GM18951 (cell line): ENCODE data around the gene ARFRP1.

ENCODE experiments used
- POLR2A ChIP-seq: IDR thresholded peaks from 4 replicates; pipeline ENCODE4 v1.6.1; 2011; ENCODE audit warnings: mild to moderate bottlenecking; ENCODE audit not compliant: insufficient read length, insufficient read depth; ENCODE audit errors: extremely low read depth
- in situ Hi-C: fragments of 300-500 bp; cut with MboI; formaldehyde crosslinking; loops from one replicate; pipeline ENCODE4 v1.12.0; 2022; ENCODE audit warnings: low sequenced_read_pairs, mixed read lengths, inconsistent platforms; ENCODE audit not compliant: unreplicated experiment

ARFRP1 gene

GRCh38 chr20:63747622-63748069 is 39.9 kb upstream of the ARFRP1 start:
- in situ Hi-C loops = no loop called here

DNA sequence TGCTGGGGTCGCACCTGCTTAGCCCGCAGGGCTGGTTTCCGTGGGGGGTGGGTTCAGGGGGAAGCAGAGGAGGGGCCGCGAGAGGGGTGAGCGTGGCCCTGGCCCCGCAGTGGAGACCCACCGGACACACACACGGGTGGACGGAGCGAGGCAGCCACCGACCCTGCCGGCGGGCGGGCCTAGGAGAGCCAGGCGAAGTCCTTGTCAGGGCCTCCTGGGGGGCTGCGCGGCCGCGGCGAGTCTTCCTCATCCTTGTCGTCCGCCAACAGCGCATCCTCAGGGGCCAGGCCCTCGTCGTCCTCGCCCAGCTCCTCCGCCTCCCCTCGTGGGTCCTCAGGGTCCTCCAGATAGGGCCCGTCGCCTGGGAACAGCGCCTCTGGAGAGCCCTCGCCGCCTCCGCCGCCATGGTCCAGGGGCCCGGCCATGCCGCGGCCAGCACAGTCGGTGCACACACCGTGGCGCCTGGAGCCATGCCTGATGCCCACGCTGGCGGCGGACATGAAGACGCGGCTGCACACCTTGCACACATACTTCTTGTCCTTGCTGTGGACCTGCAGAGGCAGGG is 39.1 kb upstream of the ARFRP1 start:
- no peak for TF ChIP-seq POLR2A
- in situ Hi-C loops = no loop called here

More at GRCh38 chr20:63747622-63748069, 39.9 kb upstream of the ARFRP1 start:
- no peak for TF ChIP-seq POLR2A

GRCh38 chr20:63745961-63746731 is 38.4 kb upstream of the ARFRP1 start:
- TF ChIP-seq POLR2A = no peak
- in situ Hi-C loops = no loop called here

DNA sequence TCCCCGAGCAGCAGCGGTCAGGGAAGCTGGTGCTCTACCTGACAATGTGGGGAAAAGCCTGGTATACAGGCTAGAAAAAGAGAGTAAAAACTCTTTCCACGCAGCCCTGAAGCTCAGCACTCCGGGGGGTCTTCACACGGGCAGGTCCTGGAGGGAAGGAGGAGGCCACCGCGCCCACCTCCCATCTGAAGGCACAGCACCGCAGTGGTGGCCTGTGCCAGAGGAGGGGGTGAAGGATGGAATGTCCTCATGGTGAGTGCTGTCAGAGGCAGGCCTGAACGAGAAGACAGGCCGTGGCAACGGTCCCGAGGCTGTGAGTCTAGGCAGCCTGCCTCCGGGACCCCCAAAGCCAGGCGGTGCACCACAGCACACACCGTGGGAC is 37.6 kb upstream of the ARFRP1 start:
- in situ Hi-C loops = no loop called here
- no peak for TF ChIP-seq POLR2A

DNA sequence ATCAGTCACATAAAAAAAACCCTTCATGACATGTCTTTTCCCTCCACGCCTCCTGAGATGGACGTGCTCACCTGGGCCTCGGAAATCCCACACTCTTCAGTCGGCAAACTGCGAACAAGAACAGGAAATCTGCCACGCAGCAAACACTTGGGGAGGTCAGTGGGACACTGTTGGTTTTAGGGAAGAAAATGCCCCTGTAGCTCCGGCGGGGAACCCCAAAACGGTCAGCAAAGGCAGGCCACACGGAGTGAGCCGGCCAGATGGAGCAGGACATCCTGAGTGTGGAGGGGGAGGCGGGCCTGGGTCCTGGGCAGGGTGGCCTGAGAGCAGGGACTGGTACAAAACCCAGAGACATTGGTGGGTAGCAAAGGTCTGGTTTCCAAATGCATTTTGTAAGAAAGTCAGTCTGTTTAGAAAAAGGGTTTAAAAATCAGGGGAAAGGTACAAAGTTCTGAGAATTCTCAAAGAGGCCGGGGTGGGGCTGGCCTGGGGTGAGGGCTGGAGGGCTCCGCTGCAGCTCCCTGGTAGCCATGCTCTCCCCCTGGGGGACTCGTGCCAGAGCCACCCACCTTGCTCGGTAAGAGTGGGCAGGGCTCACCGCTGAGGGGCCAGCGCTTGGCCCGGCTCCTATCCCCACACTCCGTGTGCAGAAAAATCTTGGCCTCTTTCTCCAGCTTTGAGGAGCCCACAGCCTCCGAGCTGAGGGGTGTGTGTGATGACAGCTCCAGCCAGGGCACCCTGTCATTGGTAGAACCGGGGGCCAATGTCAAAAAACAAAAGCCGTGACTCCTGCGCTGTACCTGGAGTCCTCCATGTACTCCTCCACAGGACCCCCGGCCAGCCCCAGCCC is 37.0 kb upstream of the ARFRP1 start:
- in situ Hi-C loops = no loop called here
- TF ChIP-seq POLR2A = no peak

DNA sequence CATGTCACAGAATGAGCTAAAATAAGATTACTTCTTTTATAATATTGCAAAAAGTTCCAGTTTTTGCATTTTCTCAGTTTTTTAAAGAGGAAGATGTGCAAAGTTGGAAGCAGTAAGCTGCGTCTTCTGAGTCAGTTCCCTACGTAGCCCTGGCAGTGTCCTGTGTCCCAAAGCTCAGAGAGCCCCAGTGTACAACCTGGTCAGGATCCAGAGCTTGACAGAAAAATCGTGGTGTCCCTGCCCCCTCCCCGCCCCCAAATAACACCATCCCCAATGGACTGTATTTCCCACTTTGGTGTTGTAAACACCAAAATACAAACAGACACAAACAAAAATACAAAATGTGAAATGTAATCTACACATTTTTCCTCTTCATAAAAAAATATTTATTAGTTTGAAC is 36.4 kb upstream of the ARFRP1 start:
- no peak for TF ChIP-seq POLR2A
- in situ Hi-C loops = no loop called here

- TF ChIP-seq POLR2A = no peak
- in situ Hi-C loops = no loop called here
Measured at GRCh38 chr20:63743210-63743970, 35.6 kb upstream of the ARFRP1 start.

GRCh38 chr20:63742381-63743024 is 34.7 kb upstream of the ARFRP1 start:
- TF ChIP-seq POLR2A = no peak
- in situ Hi-C loops = no loop called here

GRCh38 chr20:63741676-63742380 is 34.1 kb upstream of the ARFRP1 start:
- in situ Hi-C loops = no loop called here
- no peak for TF ChIP-seq POLR2A

GRCh38 chr20:63741354-63741675 is 33.5 kb upstream of the ARFRP1 start:
- in situ Hi-C loops = no loop called here
- no peak for TF ChIP-seq POLR2A

DNA sequence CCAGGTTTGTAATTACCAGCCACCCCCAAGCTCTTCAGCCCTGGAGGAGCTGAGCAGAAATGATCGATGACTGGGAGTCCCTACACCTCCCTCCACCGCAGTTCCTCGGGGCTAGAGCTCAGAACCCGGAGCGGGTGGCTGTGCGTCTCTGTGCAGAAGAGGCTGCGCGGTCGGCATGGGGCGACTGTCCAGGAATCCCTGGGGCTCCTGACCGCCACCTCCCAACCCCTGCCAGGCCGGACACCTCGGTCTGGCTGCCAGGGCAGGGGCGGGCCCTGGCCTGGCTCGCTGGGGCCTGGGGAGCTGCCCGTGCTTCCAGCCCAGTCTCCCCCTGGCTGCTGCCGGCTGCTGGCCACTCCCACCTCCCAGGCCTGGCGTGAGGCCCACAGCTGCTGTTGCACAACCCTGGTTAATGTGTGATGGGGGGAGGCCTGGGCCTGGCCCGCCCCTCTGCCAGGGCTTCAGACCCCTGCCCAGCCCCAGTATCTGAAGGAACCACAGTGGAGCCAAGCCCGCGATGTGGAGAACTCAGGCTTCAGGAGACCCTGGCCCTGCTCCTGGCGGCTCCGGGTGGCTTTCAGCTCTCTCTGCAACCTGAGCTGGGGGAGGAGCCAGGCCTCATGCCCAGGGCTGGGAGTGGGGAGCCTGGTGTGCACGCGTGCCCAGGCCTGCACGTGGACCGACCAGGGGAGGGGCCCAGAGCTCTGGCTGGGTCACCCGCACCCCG is 33.0 kb upstream of the ARFRP1 start:
- TF ChIP-seq POLR2A = no peak
- in situ Hi-C loops = no loop called here
